Stimulated activated CD8-positive, alpha-beta memory T cell treated with anti-CD3 and anti-CD28 coated beads, Interleukin-7, amount 100 ng/mL, for 4 hours (primary cell): ENCODE data around the gene MRPS33.
"Not testable (repeated sequence)": the region's sequence is repeated elsewhere in the genome, so short reads cannot be mapped to it uniquely, and the experiment has no call there.

Experiments used
- DNase-seq, 2 donors: peaks; one replicate each; pipeline ENCODE4 v3.0.0-alpha.2; 2020; ENCODE audit warnings: low read depth in 2 of 2

Gene MRPS33

GRCh38 chr7:141014524-141015395, at the start of gene MRPS33:
Gene MRPS33, minus strand, starts transcription at chr7:141014952. Its CDS starts 4,319 bp downstream, at chr7:141010633.
- DNase-seq: peak; percentile 94 to 95

GRCh38 chr7:141057788-141058187, 43.0 kb upstream of the MRPS33 start:
- no peak for DNase-seq

GRCh38 chr7:141055146-141055545, 40.4 kb upstream of the MRPS33 start:
- no peak for DNase-seq

GRCh38 chr7:141053626-141054025, 38.9 kb upstream of the MRPS33 start:
- DNase-seq: peak; percentile 46 to 52

- DNase-seq: no peak
Measured at GRCh38 chr7:141045842-141046620, 31.3 kb upstream of the MRPS33 start.

- DNase-seq: no peak
Measured at GRCh38 chr7:141045126-141045841, 30.5 kb upstream of the MRPS33 start.

- no peak for DNase-seq
Measured at GRCh38 chr7:141043616-141044015, 28.9 kb upstream of the MRPS33 start.

GRCh38 chr7:141042222-141043193, 27.8 kb upstream of the MRPS33 start:
- DNase-seq: no peak

- no peak for DNase-seq
Measured at GRCh38 chr7:141039376-141039775, 24.6 kb upstream of the MRPS33 start.

- DNase-seq: not testable (repeated sequence)
Measured at GRCh38 chr7:141038100-141038499, 23.3 kb upstream of the MRPS33 start.

- DNase-seq: not testable (repeated sequence)
Measured at GRCh38 chr7:141032539-141033323, 18.0 kb upstream of the MRPS33 start.

- no peak for DNase-seq
Measured at GRCh38 chr7:141028767-141029166, 14.0 kb upstream of the MRPS33 start.

- DNase-seq: no peak
Measured at GRCh38 chr7:141027043-141027442, 12.3 kb upstream of the MRPS33 start.

GRCh38 chr7:141024668-141025067, 9.9 kb upstream of the MRPS33 start:
- DNase-seq: no peak

- no peak for DNase-seq
Measured at GRCh38 chr7:141023295-141023694, 8.5 kb upstream of the MRPS33 start.

- no peak for DNase-seq
Measured at GRCh38 chr7:141017555-141017954, 2.8 kb upstream of the MRPS33 start.

GRCh38 chr7:141016349-141016748, 1.6 kb upstream of the MRPS33 start:
- DNase-seq: no peak

- DNase-seq: no peak
Measured at GRCh38 chr7:141014125-141014523, 628 bp downstream of the MRPS33 start.

- DNase-seq: no peak
Measured at GRCh38 chr7:141013345-141013715, 1.4 kb downstream of the MRPS33 start.

GRCh38 chr7:141012696-141013344, 1.9 kb downstream of the MRPS33 start:
- no peak for DNase-seq
